Trophoblast cell (in vitro differentiated cells and primary cell): Measurements from ENCODE around the gene AP2A2.

Experiments
- DNase-seq, 2 donors: peaks; one replicate each; pipeline ENCODE4 v3.0.0-alpha.2; 2016
- H2AFZ ChIP-seq: 2 replicates; pipeline ENCODE4 v1.6.1; 2013; ENCODE audit warnings: low read length, moderate library complexity, mild to moderate bottlenecking; ENCODE audit not compliant: insufficient read depth, poor library complexity
- H2AK5ac ChIP-seq: 2 replicates; pipeline ENCODE4 v1.6.1; 2013; ENCODE audit warnings: mild to moderate bottlenecking, low read length
- H2BK120ac ChIP-seq: 2 replicates; pipeline ENCODE4 v1.6.1; 2013; ENCODE audit warnings: low read length, mild to moderate bottlenecking, moderate library complexity; ENCODE audit not compliant: insufficient read depth, poor library complexity
- H2BK12ac ChIP-seq: 2 replicates; pipeline ENCODE4 v1.6.1; 2013; ENCODE audit warnings: mild to moderate bottlenecking, low read length, moderate library complexity
- H2BK5ac ChIP-seq: 2 replicates; pipeline ENCODE4 v1.6.1; 2013; ENCODE audit warnings: low read length, low read depth, moderate library complexity, mild to moderate bottlenecking; ENCODE audit not compliant: poor library complexity
- H3K14ac ChIP-seq: 2 replicates; pipeline ENCODE4 v1.6.1; 2013; ENCODE audit warnings: mild to moderate bottlenecking, low read length
- H3K18ac ChIP-seq: 2 replicates; pipeline ENCODE4 v1.6.1; 2013; ENCODE audit warnings: mild to moderate bottlenecking, low read length
- H3K23ac ChIP-seq: 2 replicates; pipeline ENCODE4 v1.6.1; 2013; ENCODE audit warnings: low read length
- H3K27ac ChIP-seq: 2 replicates; pipeline ENCODE4 v1.5.1; 2013; ENCODE audit warnings: low read depth, mild to moderate bottlenecking, inconsistent platforms, low read length, moderate library complexity
- H3K27me3 ChIP-seq: 2 replicates; pipeline ENCODE4 v1.6.1; 2013; ENCODE audit warnings: inconsistent platforms, mild to moderate bottlenecking, low read length, moderate library complexity; ENCODE audit not compliant: insufficient read depth
- H3K36me3 ChIP-seq, 2 experiments: 1 replicate in 1 of 2; 2 replicates in 1 of 2; pipeline ENCODE4 v1.6.1; 2013; ENCODE audit warnings: low read length in 2 of 2, mild to moderate bottlenecking in 2 of 2, moderate library complexity in 1 of 2; ENCODE audit not compliant: insufficient read depth in 2 of 2, control insufficient read depth in 1 of 2
- H3K4ac ChIP-seq: 2 replicates; pipeline ENCODE4 v1.6.1; 2013; ENCODE audit warnings: low read depth, mild to moderate bottlenecking, low read length, moderate library complexity
- H3K4me1 ChIP-seq, 2 experiments: 1 replicate in 1 of 2; 2 replicates in 1 of 2; pipeline ENCODE4 v1.6.1; 2013; ENCODE audit warnings: low read length in 2 of 2, mild to moderate bottlenecking in 2 of 2, moderate library complexity in 1 of 2; ENCODE audit not compliant: insufficient read depth in 2 of 2, control insufficient read depth in 1 of 2
- H3K4me2 ChIP-seq: 2 replicates; pipeline ENCODE4 v1.6.1; 2013; ENCODE audit warnings: inconsistent platforms, mild to moderate bottlenecking, low read length, moderate library complexity
- H3K4me3 ChIP-seq: 2 replicates; pipeline ENCODE4 v1.5.1; 2013; ENCODE audit warnings: mild to moderate bottlenecking, low read depth, low read length, inconsistent platforms
- H3K79me1 ChIP-seq: one replicate; pipeline ENCODE4 v1.6.1; 2013; ENCODE audit warnings: low read length
- H3K79me2 ChIP-seq: 2 replicates; pipeline ENCODE4 v1.6.1; 2013; ENCODE audit warnings: low read length, mild to moderate bottlenecking; ENCODE audit not compliant: control insufficient read depth, insufficient read depth, poor library complexity
- H3K9ac ChIP-seq: 2 replicates; pipeline ENCODE4 v1.6.1; 2013; ENCODE audit warnings: mild to moderate bottlenecking, low read length
- H3K9me3 ChIP-seq: 2 replicates; pipeline ENCODE4 v1.6.1; 2013; ENCODE audit warnings: low read depth, mild to moderate bottlenecking, control low read depth, inconsistent platforms, low read length; ENCODE audit not compliant: insufficient read depth
- H4K12ac ChIP-seq: 2 replicates; pipeline ENCODE4 v1.6.1; 2013; ENCODE audit warnings: low read depth, mild to moderate bottlenecking, low read length, moderate library complexity
- H4K8ac ChIP-seq: 2 replicates; pipeline ENCODE4 v1.6.1; 2013; ENCODE audit warnings: low read depth, mild to moderate bottlenecking, low read length, moderate library complexity
- H4K91ac ChIP-seq: one replicate; pipeline ENCODE4 v1.6.1; 2013; ENCODE audit warnings: low read depth, mild to moderate bottlenecking, low read length, moderate library complexity
- WGBS: extraction: QIAGEN DNeasy Blood & Tissue Kit; methylation state at CpG from one replicate; pipeline ENCODE4 v1.1.7; 2013; ENCODE audit warnings: missing lambda C conversion rate; ENCODE audit not compliant: insufficient read length, insufficient coverage; ENCODE audit errors: extremely low coverage; 5-methylcytosine and 5-hydroxymethylcytosine counted together

AP2A2 gene

GRCh38 chr11:907668-908067 is 18.0 kb upstream of the AP2A2 start:
- Histone ChIP-seq H3K79me2 (peaks cover 12% of the 10 kb centered on the region), H3K36me3 (peaks cover 25 to 29% of the 10 kb centered on the region in 2 experiments), H3K9me3 (no peaks in the 10 kb centered on the region), H4K91ac (no peak overlapping the region), H3K4me2 (no peak overlapping the region), H4K12ac (no peak overlapping the region), H2AK5ac (no peak overlapping the region), H3K4me3 (no peak overlapping the region), H3K79me1 (peaks cover 13% of the 10 kb centered on the region), H2BK5ac (no peak overlapping the region), H4K8ac (no peak overlapping the region), H2BK12ac (no peak overlapping the region), H2BK120ac (no peak overlapping the region), H3K14ac (no peak overlapping the region), H2AFZ (no peak overlapping the region), H3K9ac (no peak overlapping the region), H3K27me3 (no peaks in the 10 kb centered on the region), H3K4ac (no peak overlapping the region), H3K4me1 (peaks cover 5 to 11% of the 10 kb centered on the region in 2 experiments), H3K18ac (peak overlapping the region; percentile 25), H3K23ac (no peak overlapping the region), H3K27ac (no peak overlapping the region)
- WGBS = no CpG with 5 or more reads among the region's 2 CpGs
- no peak for DNase-seq

GRCh38 chr11:908273-908672 is 17.4 kb upstream of the AP2A2 start:
- Histone ChIP-seq H3K9me3 (no peaks in the 10 kb centered on the region), H3K79me2 (peaks cover 12% of the 10 kb centered on the region), H2BK12ac (no peak overlapping the region), H2BK120ac (no peak overlapping the region), H2AK5ac (no peak overlapping the region), H3K27ac (no peak overlapping the region), H3K23ac (no peak overlapping the region), H4K8ac (no peak overlapping the region), H3K18ac (no peak overlapping the region), H3K4me3 (peak overlapping the region; percentile 37), H4K12ac (no peak overlapping the region), H3K36me3 (peaks cover 19 to 23% of the 10 kb centered on the region in 2 experiments), H3K4me1 (peaks cover 5 to 11% of the 10 kb centered on the region in 2 experiments), H4K91ac (no peak overlapping the region), H3K4ac (no peak overlapping the region), H3K9ac (no peak overlapping the region), H2BK5ac (no peak overlapping the region), H2AFZ (no peak overlapping the region), H3K4me2 (no peak overlapping the region), H3K27me3 (no peaks in the 10 kb centered on the region), H3K14ac (no peak overlapping the region), H3K79me1 (peaks cover 13% of the 10 kb centered on the region)
- whole genome bisulfite sequencing = no CpG with 5 or more reads among the region's 5 CpGs
- DNase-seq = no peak

GRCh38 chr11:909406-909805 is 16.3 kb upstream of the AP2A2 start:
- H3K23ac ChIP-seq = no peak overlapping the region
- peak overlapping the region; percentile 97 for H3K4me2 ChIP-seq
- H3K36me3 ChIP-seq = peaks cover 9 to 13% of the 10 kb centered on the region in 2 experiments
- H3K79me2 ChIP-seq = peaks cover 12% of the 10 kb centered on the region
- H4K8ac ChIP-seq = no peak overlapping the region
- no peaks in the 10 kb centered on the region for H3K9me3 ChIP-seq
- H3K14ac ChIP-seq = no peak overlapping the region
- no peak overlapping the region for H2BK12ac ChIP-seq
- H3K4ac ChIP-seq = no peak overlapping the region
- no peak overlapping the region for H2AFZ ChIP-seq
- H3K4me1 ChIP-seq = peaks cover 5 to 11% of the 10 kb centered on the region in 2 experiments
- H3K9ac ChIP-seq = no peak overlapping the region
- no CpG with 5 or more reads among the region's 11 CpGs for WGBS
- H2AK5ac ChIP-seq = no peak overlapping the region
- no peak overlapping the region for H4K12ac ChIP-seq
- H3K27ac ChIP-seq = no peak overlapping the region
- no peaks in the 10 kb centered on the region for H3K27me3 ChIP-seq
- peaks cover 13% of the 10 kb centered on the region for H3K79me1 ChIP-seq
- H3K4me3 ChIP-seq = no peak overlapping the region
- H4K91ac ChIP-seq = no peak overlapping the region
- no peak overlapping the region for H3K18ac ChIP-seq
- H2BK5ac ChIP-seq = no peak overlapping the region
- no peak for DNase-seq
- no peak overlapping the region for H2BK120ac ChIP-seq

DNA sequence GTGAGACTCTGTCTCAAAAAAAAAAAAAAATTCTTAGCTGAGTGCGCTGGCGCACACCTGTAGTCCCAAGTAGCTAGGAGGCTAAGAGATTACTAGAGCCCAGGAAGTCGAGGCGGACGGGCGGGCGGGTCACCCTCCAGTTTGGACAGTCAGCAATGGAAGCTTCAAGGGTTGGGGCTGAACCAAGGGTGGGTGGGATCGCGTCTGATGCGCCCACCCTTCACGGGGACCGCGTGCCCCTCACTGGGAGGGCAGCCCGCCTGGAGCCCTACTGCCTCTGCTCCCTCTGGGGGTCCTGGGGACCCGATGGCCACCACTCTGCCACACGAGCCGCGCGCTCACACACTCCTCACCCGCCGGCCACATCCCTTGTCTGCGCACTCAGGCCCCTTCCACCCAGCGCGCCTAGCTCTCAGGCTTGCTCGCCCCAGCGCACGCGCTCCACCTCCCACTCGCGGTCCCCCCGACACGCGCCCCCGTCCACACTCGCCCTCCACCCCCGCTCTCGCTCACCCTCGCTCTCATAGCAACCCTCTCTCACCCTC is 15.6 kb upstream of the AP2A2 start:
- Histone ChIP-seq H3K4me3 (peak overlapping the region; percentile 100), H3K27ac (no peak overlapping the region), H3K27me3 (no peaks in the 10 kb centered on the region), H3K18ac (peak overlapping the region; percentile 97), H2AK5ac (peak overlapping the region; percentile 85), H2BK5ac (no peak overlapping the region), H2AFZ (peak overlapping the region; percentile 97), H4K91ac (peak overlapping the region; percentile 88), H3K79me1 (peaks cover 13% of the 10 kb centered on the region), H3K36me3 (peaks cover 4 to 7% of the 10 kb centered on the region in 2 experiments), H3K14ac (peak overlapping the region; percentile 95), H4K8ac (peak overlapping the region; percentile 97), H3K4ac (peak overlapping the region; percentile 81), H3K23ac (no peak overlapping the region), H2BK12ac (no peak overlapping the region), H2BK120ac (peak overlapping the region; percentile 72), H4K12ac (peak overlapping the region; percentile 91), H3K4me1 (peaks cover 5 to 11% of the 10 kb centered on the region in 2 experiments), H3K9ac (peak overlapping the region; percentile 95), H3K4me2 (peak overlapping the region; percentile 97), H3K79me2 (peaks cover 12% of the 10 kb centered on the region), H3K9me3 (no peaks in the 10 kb centered on the region)
- DNase-seq = no peak
- WGBS = no CpG with 5 or more reads among the region's 38 CpGs
